ENCODE results near the gene CTPS1.

CTPS1 gene

GRCh38 chr1:40969445-40969844, 10.1 kb upstream of the CTPS1 start:
- DNase-seq (ENCODE audit: low read depth), result no peak

GRCh38 chr1:40971966-40972365, 7.5 kb upstream of the CTPS1 start:
- no peak for DNase-seq (ENCODE audit: low read depth)

- DNase-seq (ENCODE audit: low read depth), result no peak
Observed at GRCh38 chr1:40973912-40974311, 5.6 kb upstream of the CTPS1 start.

- DNase-seq (ENCODE audit: low read depth), result no peak
Observed at GRCh38 chr1:40974945-40975344, 4.6 kb upstream of the CTPS1 start.

- no peak for DNase-seq (ENCODE audit: low read depth)
Observed at GRCh38 chr1:40976952-40977690, 2.4 kb upstream of the CTPS1 start.

GRCh38 chr1:40977716-40978115, 1.8 kb upstream of the CTPS1 start:
- DNase-seq (ENCODE audit: low read depth), result no peak

- DNase-seq (ENCODE audit: low read depth), result no peak
Observed at GRCh38 chr1:40978886-40979240, 633 bp upstream of the CTPS1 start.

- no peak for DNase-seq (ENCODE audit: low read depth)
Observed at GRCh38 chr1:40980068-40980452, 564 bp downstream of the CTPS1 start.

- DNase-seq (ENCODE audit: low read depth), result peak; percentile 25
Observed at GRCh38 chr1:40980453-40981121, 1.1 kb downstream of the CTPS1 start.

- no peak for DNase-seq (ENCODE audit: low read depth)
Observed at GRCh38 chr1:40981691-40982448, 2.4 kb downstream of the CTPS1 start.

GRCh38 chr1:40982721-40983120, 3.2 kb downstream of the CTPS1 start:
- no peak for DNase-seq (ENCODE audit: low read depth)

- DNase-seq (ENCODE audit: low read depth), result no peak
Observed at GRCh38 chr1:40983286-40983685, 3.8 kb downstream of the CTPS1 start.

GRCh38 chr1:40984066-40984465, 4.6 kb downstream of the CTPS1 start:
- DNase-seq (ENCODE audit: low read depth), result no peak

GRCh38 chr1:40984531-40984930, 5.0 kb downstream of the CTPS1 start:
- no peak for DNase-seq (ENCODE audit: low read depth)

- no peak for DNase-seq (ENCODE audit: low read depth)
Observed at GRCh38 chr1:40985161-40985560, 5.7 kb downstream of the CTPS1 start.

GRCh38 chr1:40985875-40986274, 6.4 kb downstream of the CTPS1 start:
- DNase-seq (ENCODE audit: low read depth), result no peak

- DNase-seq (ENCODE audit: low read depth), result no peak
Observed at GRCh38 chr1:40986328-40986783, 6.9 kb downstream of the CTPS1 start.

GRCh38 chr1:40986956-40987355, 7.5 kb downstream of the CTPS1 start:
- DNase-seq (ENCODE audit: low read depth), result no peak

- no peak for DNase-seq (ENCODE audit: low read depth)
Observed at GRCh38 chr1:40987439-40988276, 8.2 kb downstream of the CTPS1 start.

GRCh38 chr1:40988280-40988679, 8.8 kb downstream of the CTPS1 start:
- DNase-seq (ENCODE audit: low read depth), result no peak

- DNase-seq (ENCODE audit: low read depth), result no peak
Observed at GRCh38 chr1:40989066-40989465, 9.6 kb downstream of the CTPS1 start.

GRCh38 chr1:40997096-40997495, 17.6 kb downstream of the CTPS1 start:
- no peak for DNase-seq (ENCODE audit: low read depth)
